8988T (cell line): ENCODE measurements around the gene PASD1.
"Not testable (repeated sequence)": the region's sequence is repeated elsewhere in the genome, so short reads cannot be mapped to it uniquely, and the experiment has no call there.

Experiments used
- DNase-seq: peaks from one replicate; pipeline ENCODE4 v3.0.0; 2011

The PASD1 gene, protein sequence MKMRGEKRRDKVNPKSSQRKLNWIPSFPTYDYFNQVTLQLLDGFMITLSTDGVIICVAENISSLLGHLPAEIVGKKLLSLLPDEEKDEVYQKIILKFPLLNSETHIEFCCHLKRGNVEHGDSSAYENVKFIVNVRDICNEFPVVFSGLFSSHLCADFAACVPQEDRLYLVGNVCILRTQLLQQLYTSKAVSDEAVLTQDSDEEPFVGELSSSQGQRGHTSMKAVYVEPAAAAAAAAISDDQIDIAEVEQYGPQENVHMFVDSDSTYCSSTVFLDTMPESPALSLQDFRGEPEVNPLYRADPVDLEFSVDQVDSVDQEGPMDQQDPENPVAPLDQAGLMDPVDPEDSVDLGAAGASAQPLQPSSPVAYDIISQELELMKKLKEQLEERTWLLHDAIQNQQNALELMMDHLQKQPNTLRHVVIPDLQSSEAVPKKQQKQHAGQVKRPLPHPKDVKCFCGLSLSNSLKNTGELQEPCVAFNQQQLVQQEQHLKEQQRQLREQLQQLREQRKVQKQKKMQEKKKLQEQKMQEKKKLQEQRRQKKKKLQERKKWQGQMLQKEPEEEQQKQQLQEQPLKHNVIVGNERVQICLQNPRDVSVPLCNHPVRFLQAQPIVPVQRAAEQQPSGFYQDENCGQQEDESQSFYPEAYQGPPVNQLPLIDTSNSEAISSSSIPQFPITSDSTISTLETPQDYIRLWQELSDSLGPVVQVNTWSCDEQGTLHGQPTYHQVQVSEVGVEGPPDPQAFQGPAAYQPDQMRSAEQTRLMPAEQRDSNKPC

GRCh38 chrX:151563449-151563848 lies at the start of gene PASD1:
Gene PASD1 (plus strand): TSS chrX:151563675. CDS start chrX:151601554, 37,879 bp downstream.
- no peak for DNase-seq

DNA sequence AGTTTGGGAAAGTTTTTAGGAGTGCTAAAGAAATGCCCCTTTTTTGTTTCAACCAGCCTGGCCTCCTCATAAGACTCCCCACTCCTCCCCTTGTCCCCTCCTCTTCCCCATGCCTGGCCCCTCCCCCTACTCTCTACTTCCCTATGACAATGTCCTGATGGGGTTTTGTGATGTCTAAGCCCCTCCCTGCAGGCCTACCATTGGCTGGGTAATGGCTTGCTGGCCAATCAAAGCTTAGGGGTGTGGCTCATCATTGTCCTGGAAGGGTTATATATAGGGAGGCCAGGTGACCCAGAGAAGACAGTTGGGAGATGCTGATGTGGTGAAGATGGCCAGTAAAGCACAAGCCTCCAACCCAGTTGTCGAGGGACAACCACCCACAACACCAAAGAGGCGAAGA lies 48.2 kb upstream of the PASD1 start:
- no peak for DNase-seq

GRCh38 chrX:151516538-151517187 lies 46.8 kb upstream of the PASD1 start:
- DNase-seq: no peak

DNA sequence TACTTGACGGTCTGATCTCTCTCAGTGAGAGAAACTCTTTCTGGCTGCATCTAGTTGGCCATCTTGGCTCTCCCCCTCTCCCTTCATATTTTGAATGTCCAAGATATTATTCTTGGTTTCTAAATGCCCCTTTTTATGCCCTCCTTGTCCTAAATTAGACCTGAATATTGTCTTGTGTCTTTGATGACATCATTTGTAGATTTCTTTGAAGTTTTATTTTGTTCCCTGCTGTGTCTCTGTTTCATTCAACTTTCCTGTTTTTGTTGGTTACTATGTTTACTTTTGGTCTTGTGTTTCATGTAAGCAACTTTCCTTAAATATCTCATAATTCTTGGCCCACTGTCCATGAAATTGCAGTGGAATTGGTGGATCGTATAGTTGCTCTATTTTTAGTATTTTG lies 46.1 kb upstream of the PASD1 start:
- no peak for DNase-seq

GRCh38 chrX:151523351-151523750 lies 40.1 kb upstream of the PASD1 start:
- DNase-seq: no peak

DNA sequence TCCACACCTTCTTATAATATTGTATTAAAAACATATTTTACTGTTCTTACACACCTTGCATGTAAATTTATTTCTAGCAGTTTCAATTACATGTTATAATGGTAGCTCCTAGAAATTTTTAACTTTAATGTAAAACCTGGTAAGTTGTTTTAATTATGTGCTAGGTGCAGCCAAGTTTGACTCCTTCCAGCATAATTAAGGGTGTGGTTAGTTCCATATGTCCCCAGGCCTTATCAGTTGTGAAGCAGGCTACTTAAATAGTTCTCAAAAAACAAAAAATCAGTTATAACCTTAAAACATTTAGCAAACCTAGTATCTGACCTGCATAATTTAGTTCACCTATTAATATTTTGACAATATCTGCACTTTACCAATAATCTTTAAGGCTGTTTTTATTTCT lies 26.9 kb upstream of the PASD1 start:
- DNase-seq: no peak

DNA sequence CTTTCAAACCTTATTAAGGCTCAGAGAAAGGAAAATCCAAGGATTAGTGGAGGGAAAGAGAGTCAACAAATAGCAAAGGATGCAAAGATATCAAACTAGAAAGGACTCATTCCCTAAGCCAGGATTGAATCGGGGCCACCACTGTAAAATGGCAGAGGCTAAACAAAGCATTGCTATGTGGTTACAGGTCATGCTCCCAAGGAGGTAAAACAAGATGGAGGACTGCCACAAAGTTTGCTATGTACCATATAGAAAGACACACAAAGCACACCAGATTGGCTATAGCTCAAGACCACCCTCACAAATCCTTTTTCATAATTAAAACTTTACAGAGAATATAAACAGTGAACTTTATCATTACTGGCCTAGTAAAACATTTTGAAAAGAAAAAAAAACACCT lies 25.9 kb upstream of the PASD1 start:
- DNase-seq: no peak

DNA sequence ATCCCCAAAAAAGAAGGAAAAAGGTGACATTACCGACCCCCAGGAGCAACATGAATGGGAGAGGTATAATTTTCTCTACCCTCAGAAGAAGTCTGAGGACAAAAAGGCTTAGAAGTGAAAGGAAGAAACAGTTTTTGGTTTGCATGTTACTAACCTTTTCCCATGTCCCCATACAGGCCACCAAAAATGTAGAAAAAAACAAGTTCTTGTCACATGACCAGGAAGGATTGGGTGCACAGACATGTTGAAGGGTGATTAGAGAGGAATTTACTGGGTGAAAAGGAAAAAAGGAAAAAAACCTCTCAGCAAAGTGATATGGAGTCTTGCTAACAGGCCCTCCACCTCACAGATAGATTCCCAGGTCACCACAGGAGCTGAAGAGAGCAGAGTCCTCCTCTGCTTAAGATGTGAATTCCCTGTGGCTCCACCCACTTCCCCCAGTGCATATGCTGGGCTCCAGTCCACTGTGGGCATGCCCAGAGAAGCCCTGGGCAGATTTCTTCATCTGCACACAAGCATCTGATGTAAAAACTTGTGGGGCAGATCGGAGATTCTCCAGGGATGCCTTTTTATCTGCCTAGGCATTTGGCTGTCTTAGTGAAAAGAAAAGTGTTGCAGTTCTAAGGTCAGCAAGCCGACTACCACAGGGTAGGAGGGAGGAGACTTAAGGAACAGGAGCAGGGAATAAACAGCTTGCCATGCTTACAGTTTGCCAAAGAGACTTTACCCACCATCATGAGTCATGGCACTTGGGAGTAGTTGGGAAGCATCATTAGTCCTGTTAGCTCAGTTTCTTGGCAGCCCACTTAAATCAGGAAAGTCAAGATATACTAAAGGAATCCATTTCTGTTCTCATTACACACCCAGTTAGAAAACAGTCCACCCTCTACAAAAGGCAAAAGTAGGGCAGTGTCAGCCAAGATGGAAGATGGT lies 25.0 kb upstream of the PASD1 start:
- no peak for DNase-seq

DNA sequence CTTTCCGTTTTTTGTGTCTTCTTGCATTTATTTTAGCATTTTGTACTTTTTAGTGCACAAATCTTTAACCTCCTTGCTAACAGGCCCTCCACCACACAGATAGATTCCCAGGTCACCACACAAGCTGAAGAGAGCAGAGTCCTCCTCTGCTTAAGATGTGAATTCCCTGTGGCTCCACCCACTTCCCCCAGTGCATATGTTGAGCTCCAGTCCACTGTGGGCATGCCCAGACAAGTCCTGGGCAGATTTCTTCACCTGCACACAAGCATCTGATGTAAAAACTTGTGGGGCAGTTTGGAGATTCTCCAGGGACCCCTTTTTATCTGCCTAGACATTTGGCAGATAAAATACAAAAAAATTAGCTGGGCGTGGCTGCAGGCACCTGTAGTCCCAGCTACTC lies 19.8 kb upstream of the PASD1 start:
- DNase-seq: no peak

DNA sequence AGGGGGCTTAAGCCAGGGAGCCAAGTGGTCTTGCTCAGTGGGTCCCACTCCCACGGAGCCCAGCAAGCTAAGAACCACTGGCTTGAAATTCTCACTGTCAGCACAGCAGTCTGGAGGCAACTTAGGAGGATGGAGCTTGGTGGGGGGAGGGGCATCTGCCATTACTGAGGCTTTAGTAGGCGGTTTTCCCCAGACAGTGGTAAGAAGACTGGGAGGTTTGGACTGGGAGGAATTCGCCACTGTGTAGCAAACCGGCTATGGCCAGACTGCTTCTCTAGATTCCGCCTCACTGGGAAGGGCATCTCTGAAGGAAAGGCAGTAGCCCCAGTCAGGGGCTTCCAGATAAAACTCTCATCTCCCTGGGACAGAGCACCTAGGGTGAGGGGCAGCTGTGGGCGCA lies 17.2 kb upstream of the PASD1 start:
- DNase-seq: not testable (repeated sequence)

DNA sequence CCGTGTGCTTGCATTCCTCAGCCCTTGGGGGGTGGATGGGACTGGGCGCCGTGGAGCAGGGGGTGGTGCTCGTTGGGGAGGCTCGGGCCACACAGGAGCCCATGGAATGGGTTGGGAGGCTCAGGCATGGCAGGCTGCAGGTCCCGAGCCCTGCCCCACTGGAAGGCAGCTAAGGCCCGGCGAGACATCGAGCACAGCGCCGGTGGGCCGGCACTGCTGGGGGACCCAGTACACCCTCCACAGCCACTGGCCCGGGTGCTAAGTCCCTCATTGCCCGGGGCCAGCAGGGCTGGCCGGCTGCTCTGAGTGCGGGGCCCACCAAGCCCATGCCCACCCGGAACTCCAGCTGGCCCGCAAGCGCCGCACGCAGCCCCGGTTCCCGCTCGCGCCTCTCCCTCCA lies 12.3 kb upstream of the PASD1 start:
- DNase-seq: not testable (repeated sequence)

GRCh38 chrX:151552743-151553142 lies 10.7 kb upstream of the PASD1 start:
- DNase-seq: no peak

- DNase-seq: not testable (repeated sequence)
Observed at GRCh38 chrX:151555301-151555700, 8.2 kb upstream of the PASD1 start.

- not testable (repeated sequence) for DNase-seq
Observed at GRCh38 chrX:151562485-151562884, 990 bp upstream of the PASD1 start.

GRCh38 chrX:151563003-151563402 lies 472 bp upstream of the PASD1 start:
- not testable (repeated sequence) for DNase-seq

GRCh38 chrX:151564035-151564434 lies 560 bp downstream of the PASD1 start:
- no peak for DNase-seq

- DNase-seq: not testable (repeated sequence)
Observed at GRCh38 chrX:151566872-151567271, 3.4 kb downstream of the PASD1 start.

- no peak for DNase-seq
Observed at GRCh38 chrX:151570561-151570960, 7.1 kb downstream of the PASD1 start.

- DNase-seq: not testable (repeated sequence)
Observed at GRCh38 chrX:151593384-151593783, 29.9 kb downstream of the PASD1 start.

GRCh38 chrX:151596282-151596681 lies 32.8 kb downstream of the PASD1 start:
- DNase-seq: no peak

DNA sequence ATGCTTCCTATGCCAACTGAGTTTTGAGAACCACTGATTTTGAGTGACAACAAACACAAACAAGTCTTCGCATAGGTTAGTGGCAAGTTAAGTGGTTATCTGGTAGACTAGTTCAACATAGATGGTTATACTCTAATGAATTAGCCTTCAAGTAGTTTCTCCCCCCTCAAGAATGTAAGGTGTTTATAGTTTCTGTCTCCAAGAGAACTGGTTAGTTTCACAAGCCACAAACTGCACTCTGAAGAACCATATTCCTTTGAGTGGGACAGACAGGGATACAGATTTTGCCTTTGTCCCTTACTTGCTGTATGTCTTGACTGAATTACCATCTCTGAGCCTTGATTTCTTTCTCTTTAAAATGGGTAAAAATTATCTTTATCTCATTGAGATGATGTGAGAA lies 41.5 kb downstream of the PASD1 start:
- no peak for DNase-seq

DNA sequence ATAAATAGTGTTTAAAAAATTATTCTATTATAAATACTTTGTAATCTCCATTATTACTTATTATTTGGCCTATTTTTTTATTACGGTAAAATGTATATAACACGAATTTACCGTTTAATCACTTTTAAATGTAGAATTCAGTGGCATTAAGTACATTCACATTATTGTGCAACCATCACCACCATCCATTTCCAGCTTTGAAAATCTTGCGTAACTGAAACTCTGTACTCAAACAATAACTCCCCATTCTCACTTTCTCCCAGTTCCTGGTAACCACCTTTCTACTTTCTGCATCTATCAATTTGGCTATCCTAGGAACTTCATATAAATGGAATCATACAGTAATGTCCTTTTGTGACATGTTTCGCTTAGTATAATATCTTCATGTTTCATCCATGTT lies 45.7 kb downstream of the PASD1 start:
- DNase-seq: no peak

DNA sequence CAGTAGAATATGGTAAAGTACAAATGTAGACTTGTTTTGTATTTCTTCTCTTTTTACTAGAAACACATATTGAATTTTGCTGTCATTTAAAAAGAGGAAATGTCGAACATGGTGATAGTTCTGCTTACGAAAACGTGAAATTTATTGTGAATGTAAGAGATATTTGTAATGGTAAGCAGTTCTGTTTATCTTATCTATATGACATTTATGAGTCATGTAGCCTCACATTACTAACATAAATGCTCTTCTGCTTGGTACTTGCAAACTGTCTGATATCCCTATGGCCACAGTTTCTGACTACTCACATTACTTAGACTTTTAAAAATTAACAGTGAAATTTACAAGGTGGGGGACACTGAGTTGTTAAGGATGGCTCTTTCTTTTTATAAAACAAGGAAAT lies 57.9 kb downstream of the PASD1 start:
- no peak for DNase-seq
